HL-60 (cell line): ENCODE results near the gene MAPK8IP2.

Source experiments
- CTCF ChIP-seq: IDR thresholded peaks from one replicate; pipeline ENCODE4 v1.5.1; 2011; ENCODE audit warnings: low read length, control low read depth, inconsistent platforms; ENCODE audit not compliant: insufficient read depth
- TF ChIP-seq, protein P1 (sequence below): IDR thresholded peaks from 2 replicates; pipeline ENCODE4 v1.6.1; 2012; ENCODE audit warnings: low read depth; ENCODE audit not compliant: insufficient replicate concordance

- TF ChIP-seq CTCF = no peak
- TF ChIP-seq, protein P1, sequence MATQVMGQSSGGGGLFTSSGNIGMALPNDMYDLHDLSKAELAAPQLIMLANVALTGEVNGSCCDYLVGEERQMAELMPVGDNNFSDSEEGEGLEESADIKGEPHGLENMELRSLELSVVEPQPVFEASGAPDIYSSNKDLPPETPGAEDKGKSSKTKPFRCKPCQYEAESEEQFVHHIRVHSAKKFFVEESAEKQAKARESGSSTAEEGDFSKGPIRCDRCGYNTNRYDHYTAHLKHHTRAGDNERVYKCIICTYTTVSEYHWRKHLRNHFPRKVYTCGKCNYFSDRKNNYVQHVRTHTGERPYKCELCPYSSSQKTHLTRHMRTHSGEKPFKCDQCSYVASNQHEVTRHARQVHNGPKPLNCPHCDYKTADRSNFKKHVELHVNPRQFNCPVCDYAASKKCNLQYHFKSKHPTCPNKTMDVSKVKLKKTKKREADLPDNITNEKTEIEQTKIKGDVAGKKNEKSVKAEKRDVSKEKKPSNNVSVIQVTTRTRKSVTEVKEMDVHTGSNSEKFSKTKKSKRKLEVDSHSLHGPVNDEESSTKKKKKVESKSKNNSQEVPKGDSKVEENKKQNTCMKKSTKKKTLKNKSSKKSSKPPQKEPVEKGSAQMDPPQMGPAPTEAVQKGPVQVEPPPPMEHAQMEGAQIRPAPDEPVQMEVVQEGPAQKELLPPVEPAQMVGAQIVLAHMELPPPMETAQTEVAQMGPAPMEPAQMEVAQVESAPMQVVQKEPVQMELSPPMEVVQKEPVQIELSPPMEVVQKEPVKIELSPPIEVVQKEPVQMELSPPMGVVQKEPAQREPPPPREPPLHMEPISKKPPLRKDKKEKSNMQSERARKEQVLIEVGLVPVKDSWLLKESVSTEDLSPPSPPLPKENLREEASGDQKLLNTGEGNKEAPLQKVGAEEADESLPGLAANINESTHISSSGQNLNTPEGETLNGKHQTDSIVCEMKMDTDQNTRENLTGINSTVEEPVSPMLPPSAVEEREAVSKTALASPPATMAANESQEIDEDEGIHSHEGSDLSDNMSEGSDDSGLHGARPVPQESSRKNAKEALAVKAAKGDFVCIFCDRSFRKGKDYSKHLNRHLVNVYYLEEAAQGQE = no peak
Measured at GRCh38 chr22:50611341-50612060, 10.9 kb downstream of the MAPK8IP2 start.
